ENCODE measurements around the gene DTD1.
"Not testable (repeated sequence)": the region's sequence is repeated elsewhere in the genome, so short reads cannot be mapped to it uniquely, and the experiment has no call there.

- TF ChIP-seq ZNF362 (tag by site-specific recombination; IDR thresholded peaks at IDR 0.05); CTCF (tag by site-specific recombination; IDR thresholded peaks at IDR 0.05); ZNF513 (tag by site-specific recombination; IDR thresholded peaks at IDR 0.05); ZBTB7A (tag by site-specific recombination; IDR thresholded peaks at IDR 0.05; ENCODE audit: low read depth); MEIS1 (CRISPR knock-in tag; IDR thresholded peaks at IDR 0.05; ENCODE audit: borderline replicate concordance); ZNF140 (tag by site-specific recombination; IDR thresholded peaks at IDR 0.05); ZNF548 (tag by site-specific recombination; IDR thresholded peaks at IDR 0.05); ZNF621 (tag by site-specific recombination; IDR thresholded peaks at IDR 0.05); ZNF624 (tag by site-specific recombination; IDR thresholded peaks at IDR 0.05): not testable (repeated sequence)
Measured at GRCh38 chr20:18787046-18787445, 199.2 kb downstream of the DTD1 start.

Data from HEK293 (cell line).